ENCODE measurements around the gene IZUMO1R. TPM values are rescaled to one million over a fixed set of nuclear protein-coding genes. Genes with fewer than 3 reads are reported as not detected.
"Not testable (repeated sequence)": the region's sequence is repeated elsewhere in the genome, so short reads cannot be mapped to it uniquely, and the experiment has no call there.

IZUMO1R gene
- not detected for total RNA-seq

DNA sequence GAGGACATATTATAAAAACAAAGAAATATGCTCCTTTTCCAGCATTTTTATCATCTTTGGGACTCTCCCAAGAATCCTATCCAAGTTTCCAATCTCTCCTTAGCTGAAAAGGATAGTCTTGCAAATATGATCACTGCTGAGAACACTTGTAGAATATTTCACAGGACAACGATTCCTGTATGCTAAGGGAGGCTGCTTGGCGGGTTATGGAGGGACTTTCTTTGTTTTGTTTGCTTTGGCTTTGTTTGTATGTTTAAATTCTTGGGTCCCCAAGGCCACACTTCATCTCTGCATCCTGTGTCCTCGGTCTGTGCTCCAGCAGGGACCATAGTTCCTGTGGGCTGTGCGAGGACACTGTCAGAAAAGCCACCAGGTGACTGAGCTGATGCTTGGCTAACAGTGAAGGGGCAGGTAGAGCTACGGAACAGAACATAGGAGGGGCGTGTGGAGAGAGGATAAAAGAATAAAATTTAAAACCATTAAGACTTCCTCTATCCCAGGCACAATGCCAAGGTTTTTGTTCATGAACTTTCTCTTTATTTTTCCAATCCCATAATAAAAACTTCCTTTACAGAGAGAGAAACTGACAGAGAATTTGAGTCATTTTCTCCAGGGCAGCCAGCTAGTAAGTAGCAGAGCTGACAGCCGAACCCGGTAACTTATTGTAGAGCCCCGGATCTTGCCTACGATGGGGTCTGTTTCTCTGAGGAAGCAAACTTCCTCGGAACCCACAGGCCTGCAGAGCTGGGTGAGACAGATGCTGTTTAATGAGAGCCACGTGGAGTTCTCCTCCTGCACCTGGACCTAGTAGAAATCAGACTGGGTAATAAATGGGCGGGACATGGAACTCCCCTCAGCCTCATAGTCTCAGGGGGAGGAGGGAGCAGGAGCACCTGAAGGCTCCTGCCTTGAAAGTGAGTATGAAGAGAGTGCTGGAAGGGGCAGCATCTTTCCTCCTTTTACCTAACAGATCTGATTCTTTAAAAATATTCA is at the start of gene IZUMO1R:
Gene IZUMO1R, plus strand, starts transcription at position 615 of the 993 bp plus-strand sequence. CDS start 1,057 bp downstream, outside the sequence.
- no peaks in the 10 kb centered on the region for H3K9me3 Mint-ChIP-seq
- H3K36me3 Mint-ChIP-seq (ENCODE audit: low read depth): no peaks in the 10 kb centered on the region
- ATAC-seq (no peak), DNase-seq (no peak)
- peaks cover 8% of the 10 kb centered on the region for H3K27me3 Mint-ChIP-seq
- no peak within 1 kb of the TSS for H3K4me3 Mint-ChIP-seq
- ChIA-PET CTCF (no interaction called here), POLR2A (interaction anchor here (0.7 kb wide), 1 partner anchor 145 kb away, joined by 4 read pairs; no protein-coding TSS in a partner anchor)
- no peaks in the 10 kb centered on the region for H3K4me1 Mint-ChIP-seq (ENCODE audit: low read depth)
- intact Hi-C loops (cut with micrococcal nuclease): no loop called here
- H3K27ac Mint-ChIP-seq: no peak within 1 kb of the TSS
- TF ChIP-seq, protein P1, sequence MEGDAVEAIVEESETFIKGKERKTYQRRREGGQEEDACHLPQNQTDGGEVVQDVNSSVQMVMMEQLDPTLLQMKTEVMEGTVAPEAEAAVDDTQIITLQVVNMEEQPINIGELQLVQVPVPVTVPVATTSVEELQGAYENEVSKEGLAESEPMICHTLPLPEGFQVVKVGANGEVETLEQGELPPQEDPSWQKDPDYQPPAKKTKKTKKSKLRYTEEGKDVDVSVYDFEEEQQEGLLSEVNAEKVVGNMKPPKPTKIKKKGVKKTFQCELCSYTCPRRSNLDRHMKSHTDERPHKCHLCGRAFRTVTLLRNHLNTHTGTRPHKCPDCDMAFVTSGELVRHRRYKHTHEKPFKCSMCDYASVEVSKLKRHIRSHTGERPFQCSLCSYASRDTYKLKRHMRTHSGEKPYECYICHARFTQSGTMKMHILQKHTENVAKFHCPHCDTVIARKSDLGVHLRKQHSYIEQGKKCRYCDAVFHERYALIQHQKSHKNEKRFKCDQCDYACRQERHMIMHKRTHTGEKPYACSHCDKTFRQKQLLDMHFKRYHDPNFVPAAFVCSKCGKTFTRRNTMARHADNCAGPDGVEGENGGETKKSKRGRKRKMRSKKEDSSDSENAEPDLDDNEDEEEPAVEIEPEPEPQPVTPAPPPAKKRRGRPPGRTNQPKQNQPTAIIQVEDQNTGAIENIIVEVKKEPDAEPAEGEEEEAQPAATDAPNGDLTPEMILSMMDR (IDR thresholded peaks at IDR 0.05): no peak

DNA sequence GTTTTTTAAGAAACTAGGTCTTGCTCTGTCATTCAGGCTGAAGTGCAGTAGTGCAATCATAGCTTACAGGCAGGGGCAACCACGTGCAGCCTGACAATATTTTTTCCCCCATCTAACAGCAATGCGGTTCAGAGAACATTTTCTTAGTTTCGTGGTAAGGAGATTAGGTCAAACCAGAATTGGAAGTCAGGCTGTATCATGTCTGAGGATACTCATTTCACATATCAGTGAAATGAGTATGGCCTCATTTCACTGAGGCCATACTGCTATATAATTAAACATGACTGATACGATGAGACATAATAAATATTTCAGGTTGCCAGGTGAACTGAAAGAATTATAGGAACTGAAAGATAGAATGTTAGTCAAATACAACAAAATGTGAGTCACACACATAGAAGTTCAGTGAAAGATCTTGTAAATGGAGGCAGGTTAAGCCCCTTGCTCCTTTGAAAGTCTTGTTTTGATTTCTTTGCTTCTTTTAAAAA is 32.5 kb upstream of the IZUMO1R start:
- no peak for ATAC-seq
- no peak for DNase-seq

DNA sequence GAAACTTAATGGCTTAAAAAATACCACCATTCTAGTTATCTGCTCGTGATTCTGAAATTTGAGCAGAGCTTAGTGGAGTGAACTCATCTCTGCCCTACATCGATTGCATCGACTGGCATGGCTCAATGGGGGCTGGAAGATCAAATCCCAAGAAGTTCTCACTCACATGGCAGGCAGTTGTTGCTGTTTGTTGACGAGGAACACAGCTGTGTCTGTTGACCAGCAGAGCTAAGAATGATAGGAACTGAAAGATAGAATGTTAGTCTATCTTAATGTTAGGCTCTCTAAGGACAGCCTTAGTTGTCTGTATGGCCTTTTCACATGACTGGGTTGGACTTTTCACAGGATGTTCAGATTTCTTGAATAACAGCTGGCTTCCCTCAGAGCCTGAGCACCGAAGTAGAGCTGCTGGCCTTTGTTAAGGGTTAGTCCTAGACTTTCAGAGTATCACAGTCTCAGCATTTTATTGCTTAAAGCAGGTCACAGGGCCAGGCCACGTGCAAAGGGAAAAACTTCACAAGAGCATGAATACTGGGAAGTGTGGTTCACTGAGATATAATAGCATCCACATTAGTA is 31.6 kb upstream of the IZUMO1R start:
- peaks cover 10% of the 10 kb centered on the region for H3K9me3 Mint-ChIP-seq
- CTCF ChIA-PET: no interaction called here
- no peaks in the 10 kb centered on the region for H3K4me1 Mint-ChIP-seq (ENCODE audit: low read depth)
- no peaks in the 10 kb centered on the region for H3K36me3 Mint-ChIP-seq (ENCODE audit: low read depth)
- TF ChIP-seq, protein P1 (IDR thresholded peaks at IDR 0.05): no peak
- no peak for ATAC-seq
- DNase-seq: no peak
- intact Hi-C loops (cut with micrococcal nuclease): no loop called here
- H3K4me3 Mint-ChIP-seq: no peak overlapping the region
- H3K27ac Mint-ChIP-seq: no peak overlapping the region
- H3K27me3 Mint-ChIP-seq: peaks cover under 1% of the 10 kb centered on the region
- POLR2A ChIA-PET: no interaction called here

More for the DNA sequence above, 32.5 kb upstream of the IZUMO1R start:
- Mint-ChIP-seq H3K9me3 (peaks cover 10% of the 10 kb centered on the region), H3K27ac (no peak overlapping the region), H3K4me1 (ENCODE audit: low read depth) (no peaks in the 10 kb centered on the region), H3K27me3 (peaks cover 3% of the 10 kb centered on the region), H3K4me3 (no peak overlapping the region), H3K36me3 (ENCODE audit: low read depth) (no peaks in the 10 kb centered on the region)
- ChIA-PET POLR2A (no interaction called here), CTCF (no interaction called here)
- intact Hi-C loops (cut with micrococcal nuclease): no loop called here
- TF ChIP-seq, protein P1 (IDR thresholded peaks at IDR 0.05): no peak

DNA sequence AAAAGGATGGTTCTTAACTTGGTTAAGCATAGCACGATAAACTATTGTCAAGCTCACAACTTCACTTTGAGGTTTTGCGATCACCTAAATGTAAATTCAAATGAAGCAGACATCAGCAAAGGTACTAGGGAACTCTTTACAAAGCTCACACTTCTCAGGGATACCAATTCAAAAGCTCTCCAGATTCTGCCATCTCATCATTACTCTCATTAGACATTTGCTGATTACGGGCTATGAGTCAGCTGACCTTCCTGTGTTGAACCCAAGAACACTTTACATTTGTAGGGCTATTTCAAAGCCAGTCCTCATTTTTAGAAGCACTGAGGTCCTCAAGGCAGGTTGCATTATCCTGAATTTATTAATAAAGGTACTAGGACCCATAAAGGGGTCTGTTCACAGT is 28.4 kb upstream of the IZUMO1R start:
- Mint-ChIP-seq H3K4me1 (ENCODE audit: low read depth) (no peaks in the 10 kb centered on the region), H3K4me3 (no peak overlapping the region), H3K27ac (no peak overlapping the region), H3K27me3 (no peaks in the 10 kb centered on the region), H3K36me3 (ENCODE audit: low read depth) (no peaks in the 10 kb centered on the region), H3K9me3 (no peaks in the 10 kb centered on the region)
- ATAC-seq (no peak), DNase-seq (no peak)
- TF ChIP-seq, protein P1 (IDR thresholded peaks at IDR 0.05): no peak
- ChIA-PET CTCF (no interaction called here), POLR2A (no interaction called here)
- intact Hi-C loops (cut with micrococcal nuclease): no loop called here

DNA sequence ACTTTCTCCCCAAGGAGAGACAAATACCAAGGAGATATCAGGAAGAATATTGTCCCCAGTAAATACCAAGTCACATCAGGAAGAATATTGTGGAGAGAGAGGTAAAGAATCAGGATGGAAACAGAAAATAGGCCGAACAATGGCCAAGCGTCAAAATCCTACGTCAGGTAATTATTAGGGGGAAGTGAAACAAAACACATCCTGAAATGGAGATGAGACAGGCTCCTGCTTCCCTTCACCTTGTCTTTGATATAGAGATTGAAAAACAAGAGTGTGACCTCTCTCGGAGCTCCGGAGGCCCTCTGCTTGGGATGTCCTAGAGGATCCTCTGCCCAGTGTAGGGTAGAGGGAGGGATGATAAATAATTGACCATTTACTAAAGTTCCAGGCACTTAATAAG is 27.4 kb upstream of the IZUMO1R start:
- Mint-ChIP-seq H3K4me1 (ENCODE audit: low read depth) (no peaks in the 10 kb centered on the region), H3K27me3 (no peaks in the 10 kb centered on the region), H3K4me3 (no peak overlapping the region), H3K27ac (no peak overlapping the region), H3K9me3 (no peaks in the 10 kb centered on the region), H3K36me3 (ENCODE audit: low read depth) (no peaks in the 10 kb centered on the region)
- ATAC-seq (no peak), DNase-seq (no peak)
- intact Hi-C loops (cut with micrococcal nuclease): no loop called here
- ChIA-PET POLR2A (no interaction called here), CTCF (no interaction called here)
- TF ChIP-seq, protein P1 (IDR thresholded peaks at IDR 0.05): no peak

DNA sequence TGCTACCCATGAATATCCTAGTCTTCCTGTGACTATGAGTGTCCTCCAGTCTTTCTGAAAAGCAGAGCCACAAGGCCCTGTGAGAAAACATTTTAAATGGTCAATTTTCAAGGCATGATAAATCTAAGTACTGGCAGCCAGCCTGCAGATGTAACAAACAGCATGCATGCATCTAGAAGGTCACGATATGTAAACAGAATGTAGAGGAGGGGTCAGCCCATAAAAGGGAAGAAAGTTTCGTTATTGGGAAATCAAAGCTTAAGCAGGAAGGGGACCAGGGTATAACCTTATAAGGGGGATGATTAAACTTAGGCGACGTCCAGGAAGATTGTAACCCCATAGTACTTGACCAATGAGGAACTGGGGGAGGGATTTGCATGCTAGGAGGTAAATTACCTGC is 26.2 kb upstream of the IZUMO1R start:
- ATAC-seq; H3K27ac Mint-ChIP-seq; DNase-seq; H3K27me3 Mint-ChIP-seq; H3K9me3 Mint-ChIP-seq; H3K36me3 Mint-ChIP-seq (ENCODE audit: low read depth); POLR2A ChIA-PET; intact Hi-C loops (cut with micrococcal nuclease); H3K4me1 Mint-ChIP-seq (ENCODE audit: low read depth); CTCF ChIA-PET; H3K4me3 Mint-ChIP-seq: not testable (repeated sequence)
